Upper lobe of left lung (tissue), 6 donors: ENCODE measurements around the gene KRT86. TPM values are rescaled to one million over a fixed set of nuclear protein-coding genes. Genes with fewer than 3 reads are reported as not detected.

Experiments used
- ATAC-seq, 2 donors: fragments of 200-7000 bp; cut with Tn5 transposase; one replicate each; pipeline ENCODE4 v1.9.1; 2022; ENCODE audit warnings: mild to moderate bottlenecking in 2 of 2, moderate library complexity in 2 of 2; ENCODE audit not compliant: low FRiP score in 2 of 2
- DNase-seq, 2 donors: peaks; one replicate each; pipeline ENCODE4 v3.0.0-alpha.2; 2019 to 2020
- H3K27ac ChIP-seq, 4 donors: fragments of 200-600 bp; sonication (generic); one replicate each; pipeline ENCODE4 v1.5.1; 2016 to 2019
- H3K27me3 ChIP-seq, 4 donors: fragments of 200-600 bp; sonication (generic); one replicate each; pipeline ENCODE4 v1.5.1; 2017 to 2019
- H3K36me3 ChIP-seq, 4 donors: fragments of 200-600 bp; sonication (generic); one replicate each; pipeline ENCODE4 v1.5.1; 2016 to 2019
- H3K4me1 ChIP-seq, 4 donors: fragments of 200-600 bp; sonication (generic); one replicate each; pipeline ENCODE4 v1.5.1; 2018 to 2019
- H3K4me3 ChIP-seq, 4 donors: fragments of 200-600 bp; sonication (generic); one replicate each; pipeline ENCODE4 v1.5.1; 2017 to 2019; ENCODE audit warnings: mild to moderate bottlenecking in 2 of 4, moderate library complexity in 1 of 4
- H3K9me3 ChIP-seq, 4 donors: fragments of 200-600 bp; sonication (generic); one replicate each; pipeline ENCODE4 v1.5.1; 2018 to 2019
- CTCF ChIP-seq, 6 experiments: fragments of 450-650 bp in 4 of 6; fragments of 200-600 bp in 2 of 6; sonication (generic) in 2 of 6; IDR thresholded peaks; one replicate each; pipeline ENCODE4 v1.5.1; 2016 to 2019; ENCODE audit warnings: antibody characterized with exemption in 6 of 6
- EP300 ChIP-seq, 4 donors: sonication (generic); formaldehyde crosslinking; IDR thresholded peaks; one replicate each; pipeline ENCODE4 v1.5.1; 2017; ENCODE audit warnings: antibody characterized with exemption in 4 of 4, control low read depth in 2 of 4
- POLR2A ChIP-seq, 4 donors: fragments of 450-650 bp; IDR thresholded peaks; one replicate each; pipeline ENCODE4 v1.5.1; 2016 to 2017; ENCODE audit warnings: antibody characterized with exemption in 4 of 4, mild to moderate bottlenecking in 2 of 4
- POLR2AphosphoS5 ChIP-seq, 2 donors: sonication (generic); formaldehyde crosslinking; IDR thresholded peaks; one replicate each; pipeline ENCODE4 v1.5.1; 2017; ENCODE audit warnings: antibody characterized with exemption in 2 of 2
- WGBS, 2 donors: methylation state at CpG; one replicate each; pipeline ENCODE4 v1.1.5; 2017 to 2018; 5-methylcytosine and 5-hydroxymethylcytosine counted together
- total RNA-seq, 6 donors: library from RNA; depleted of rRNA in 4 of 6; stranded (reverse); fragments of >200 nt in 4 of 6; gene quantifications; one replicate each; pipeline versions ENCODE4 v1.1.0 to v1.2.1, GENCODE V29; 2016 to 2021
- donor health status: DM: no; HTN: no; CAD: no; lungs with moderate emphysema.
- donor health status: DM: no; HTN: yes; CAD: no; lungs with severe emphysema.

The KRT86 gene
- total RNA-seq, 6 donors from 2014 or later = 0.30 to 1.5 (median 0.93) TPM; not detected in 2

- 74 to 75% methylated on average over 7 of the region's 7 CpGs for WGBS, 2 donors
- Histone ChIP-seq H3K27me3 (peaks cover 0 to 5% (median 2%) of the 10 kb centered on the region in 4 donors), H3K4me1 (peaks cover 14 to 52% (median 29%) of the 10 kb centered on the region in 4 donors), H3K4me3 (no peak overlapping the region), H3K9me3 (no peaks in the 10 kb centered on the region), H3K27ac (peak overlapping the region in 3 of 4 donors; percentile 35 to 71 (median 64)), H3K36me3 (peaks cover 0 to 19% (median 3%) of the 10 kb centered on the region in 4 donors)
- ATAC-seq = no peak
- TF ChIP-seq POLR2AphosphoS5 (IDR thresholded peaks at IDR 0.05) (no peak), CTCF (IDR thresholded peaks at IDR 0.05) (no peak), EP300 (IDR thresholded peaks at IDR 0.05) (no peak), POLR2A (IDR thresholded peaks at IDR 0.05) (no peak)
- DNase-seq = no peak
These were observed 28.4 kb upstream of the KRT86 start for GRCh38 chr12:52245962-52246569.

GRCh38 chr12:52246720-52247621 lies 27.5 kb upstream of the KRT86 start:
- peak overlapping the region; percentile 7 to 71 (median 50) for H3K27ac ChIP-seq
- WGBS, 2 donors = 62 to 64% methylated on average over 10 of the region's 10 CpGs
- peaks cover 0 to 5% (median 2%) of the 10 kb centered on the region in 4 donors for H3K27me3 ChIP-seq
- TF ChIP-seq POLR2AphosphoS5 (IDR thresholded peaks at IDR 0.05) = no peak
- peak in 1 of 4 donors; percentile 39 for TF ChIP-seq EP300 (IDR thresholded peaks at IDR 0.05)
- H3K4me1 ChIP-seq = peaks cover 14 to 52% (median 29%) of the 10 kb centered on the region in 4 donors
- H3K9me3 ChIP-seq = no peaks in the 10 kb centered on the region
- H3K4me3 ChIP-seq = no peak overlapping the region
- DNase-seq (peak in 1 of 2 donors; percentile 59), ATAC-seq (no peak)
- peaks cover 0 to 19% (median 3%) of the 10 kb centered on the region in 4 donors for H3K36me3 ChIP-seq

- 85 to 90% methylated on average over 10 of the region's 10 CpGs for WGBS, 2 donors
- Histone ChIP-seq H3K4me3 (no peak overlapping the region), H3K36me3 (peaks cover 0 to 19% (median 3%) of the 10 kb centered on the region in 4 donors), H3K4me1 (peaks cover 14 to 47% (median 26%) of the 10 kb centered on the region in 4 donors), H3K27ac (peak overlapping the region; percentile 17 to 71 (median 58)), H3K27me3 (peaks cover 0 to 5% (median 2%) of the 10 kb centered on the region in 4 donors), H3K9me3 (no peaks in the 10 kb centered on the region)
- TF ChIP-seq EP300 (IDR thresholded peaks at IDR 0.05) (no peak), POLR2AphosphoS5 (IDR thresholded peaks at IDR 0.05) (no peak), CTCF (IDR thresholded peaks at IDR 0.05) (no peak), POLR2A (IDR thresholded peaks at IDR 0.05) (no peak)
- DNase-seq (no peak), ATAC-seq (no peak)
These were observed 26.6 kb upstream of the KRT86 start for GRCh38 chr12:52247622-52248540.

- peak in 1 of 4 donors; percentile 46 for TF ChIP-seq EP300 (IDR thresholded peaks at IDR 0.05)
- TF ChIP-seq CTCF (IDR thresholded peaks at IDR 0.05) = no peak
- TF ChIP-seq POLR2AphosphoS5 (IDR thresholded peaks at IDR 0.05) = no peak
- TF ChIP-seq POLR2A (IDR thresholded peaks at IDR 0.05) = peak in 1 of 4 donors; percentile 19
- peak in 1 of 2 donors; percentile 71 for DNase-seq
These were observed 25.6 kb upstream of the KRT86 start for GRCh38 chr12:52248541-52249461.

More at GRCh38 chr12:52248541-52249461, 25.6 kb upstream of the KRT86 start:
- WGBS, 2 donors = 52 to 81% methylated on average over 5 to 18 of the region's 18 CpGs
- Histone ChIP-seq H3K36me3 (peaks cover 0 to 15% (median 3%) of the 10 kb centered on the region in 4 donors), H3K27me3 (peaks cover 0 to 5% (median 2%) of the 10 kb centered on the region in 4 donors), H3K4me1 (peaks cover 8 to 38% (median 18%) of the 10 kb centered on the region in 4 donors), H3K27ac (peak overlapping the region; percentile 17 to 71 (median 58)), H3K4me3 (no peak overlapping the region), H3K9me3 (no peaks in the 10 kb centered on the region)
- ATAC-seq = peak in 1 of 2 donors; percentile 19
